GM12801 (cell line): Measurements from ENCODE around the gene JAG1.

Experiments
- TF ChIP-seq, protein P1 (sequence below): IDR thresholded peaks from one replicate; pipeline ENCODE4 v1.5.1; 2011; ENCODE audit warnings: control low read depth; ENCODE audit not compliant: insufficient read length; ENCODE audit errors: extremely low read depth

Gene JAG1

DNA sequence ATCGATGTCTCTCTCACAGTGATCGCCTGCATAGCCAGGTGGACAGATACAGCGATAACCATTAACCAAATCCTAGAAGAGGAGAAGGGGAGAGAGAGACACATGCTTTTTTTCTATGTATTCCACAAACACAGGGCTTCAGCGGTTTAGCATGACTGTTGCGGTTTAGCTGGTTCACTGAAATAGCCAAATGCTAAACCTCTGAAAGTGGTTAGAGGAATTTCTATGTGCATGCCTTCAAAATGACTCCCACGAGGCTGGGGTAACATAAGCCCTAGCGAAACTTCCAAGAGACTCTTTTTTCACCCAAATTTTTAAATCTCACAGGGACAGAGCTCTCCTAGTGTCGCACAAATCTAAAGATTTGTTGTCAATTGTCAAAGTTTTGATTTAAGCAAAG, 25.1 kb downstream of the JAG1 start:
- TF ChIP-seq, protein P1, sequence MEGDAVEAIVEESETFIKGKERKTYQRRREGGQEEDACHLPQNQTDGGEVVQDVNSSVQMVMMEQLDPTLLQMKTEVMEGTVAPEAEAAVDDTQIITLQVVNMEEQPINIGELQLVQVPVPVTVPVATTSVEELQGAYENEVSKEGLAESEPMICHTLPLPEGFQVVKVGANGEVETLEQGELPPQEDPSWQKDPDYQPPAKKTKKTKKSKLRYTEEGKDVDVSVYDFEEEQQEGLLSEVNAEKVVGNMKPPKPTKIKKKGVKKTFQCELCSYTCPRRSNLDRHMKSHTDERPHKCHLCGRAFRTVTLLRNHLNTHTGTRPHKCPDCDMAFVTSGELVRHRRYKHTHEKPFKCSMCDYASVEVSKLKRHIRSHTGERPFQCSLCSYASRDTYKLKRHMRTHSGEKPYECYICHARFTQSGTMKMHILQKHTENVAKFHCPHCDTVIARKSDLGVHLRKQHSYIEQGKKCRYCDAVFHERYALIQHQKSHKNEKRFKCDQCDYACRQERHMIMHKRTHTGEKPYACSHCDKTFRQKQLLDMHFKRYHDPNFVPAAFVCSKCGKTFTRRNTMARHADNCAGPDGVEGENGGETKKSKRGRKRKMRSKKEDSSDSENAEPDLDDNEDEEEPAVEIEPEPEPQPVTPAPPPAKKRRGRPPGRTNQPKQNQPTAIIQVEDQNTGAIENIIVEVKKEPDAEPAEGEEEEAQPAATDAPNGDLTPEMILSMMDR = no peak

DNA sequence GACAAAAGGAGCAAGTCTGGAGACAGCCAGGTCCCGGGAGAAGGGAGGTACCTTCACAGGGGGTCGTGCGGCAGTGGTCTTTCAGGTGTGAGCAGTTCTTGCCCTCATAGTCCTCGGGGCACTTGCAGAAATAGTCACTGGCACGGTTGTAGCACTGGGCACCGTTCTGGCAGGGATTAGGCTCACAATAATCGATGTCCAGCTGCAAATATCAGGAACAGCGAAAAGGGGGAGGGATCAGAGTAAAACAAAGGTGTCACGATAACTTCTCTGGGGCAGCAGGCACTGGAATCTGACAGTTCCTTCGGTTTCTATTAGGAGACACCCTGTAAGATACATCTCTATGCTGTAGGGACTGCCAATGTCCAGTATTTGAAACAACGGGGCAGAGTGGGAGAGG, 25.9 kb downstream of the JAG1 start:
- TF ChIP-seq, protein P1 = no peak

DNA sequence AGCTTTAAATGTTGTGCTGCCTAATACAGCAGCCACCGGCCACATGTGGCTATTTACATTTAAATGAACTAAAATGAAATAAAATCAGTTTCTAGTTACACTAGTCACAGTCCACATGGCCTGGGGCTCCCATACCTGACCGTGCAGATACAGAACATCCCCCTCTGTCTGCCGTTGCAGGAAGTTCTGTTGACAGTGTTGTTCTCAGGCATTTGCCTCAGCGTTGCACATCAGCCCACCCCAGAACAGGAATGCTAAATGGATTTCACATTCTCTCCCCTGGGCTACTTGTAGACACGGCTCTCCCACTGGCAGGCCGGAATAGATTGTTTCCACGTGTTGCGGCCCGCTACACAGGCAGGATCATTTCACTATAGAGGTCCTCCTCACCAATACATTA, 26.3 kb downstream of the JAG1 start:
- TF ChIP-seq, protein P1 = no peak

DNA sequence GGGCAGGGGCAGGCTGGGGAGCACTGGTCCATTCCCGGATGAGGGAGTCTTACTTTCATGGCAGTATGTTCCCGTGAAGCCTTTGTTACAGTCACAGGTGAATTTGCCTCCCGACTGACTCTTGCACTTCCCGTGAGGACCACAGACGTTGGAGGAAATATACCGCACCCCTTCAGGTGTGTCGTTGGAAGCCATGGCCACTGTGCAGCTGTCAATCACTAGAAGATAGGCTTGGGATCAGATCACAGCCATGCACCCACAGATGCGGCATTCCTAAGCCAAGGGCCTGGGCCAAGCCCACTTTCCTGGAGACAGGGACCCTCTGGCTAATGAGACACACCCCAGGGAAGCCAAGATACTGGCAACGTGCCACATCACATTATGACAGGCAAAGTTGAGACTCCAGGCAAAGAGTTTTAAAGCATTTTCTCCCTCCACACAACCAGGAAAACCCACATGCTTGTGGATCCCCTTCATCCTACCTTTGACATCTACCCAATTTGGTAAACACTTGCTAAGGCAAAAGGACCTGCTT, 26.8 kb downstream of the JAG1 start:
- TF ChIP-seq, protein P1 = no peak

DNA sequence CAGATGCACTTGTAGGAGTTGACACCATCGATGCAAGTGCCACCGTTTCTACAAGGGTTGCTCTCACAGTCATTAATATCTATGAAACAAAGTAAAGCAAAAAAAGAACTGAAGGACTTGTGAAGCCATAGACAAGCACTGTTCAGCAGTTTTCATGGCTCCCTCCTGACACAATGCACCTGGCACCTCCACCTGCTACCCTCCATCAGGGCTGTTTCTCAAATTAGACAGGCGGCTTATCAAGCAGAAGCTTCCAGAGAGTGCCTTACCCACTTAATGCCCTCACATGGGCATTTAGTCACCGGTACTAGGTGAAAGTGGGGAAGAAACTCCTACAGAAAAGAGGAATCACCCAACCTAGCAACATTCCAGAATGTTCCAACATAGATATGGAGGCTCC, 27.8 kb downstream of the JAG1 start:
- TF ChIP-seq, protein P1 = no peak

DNA sequence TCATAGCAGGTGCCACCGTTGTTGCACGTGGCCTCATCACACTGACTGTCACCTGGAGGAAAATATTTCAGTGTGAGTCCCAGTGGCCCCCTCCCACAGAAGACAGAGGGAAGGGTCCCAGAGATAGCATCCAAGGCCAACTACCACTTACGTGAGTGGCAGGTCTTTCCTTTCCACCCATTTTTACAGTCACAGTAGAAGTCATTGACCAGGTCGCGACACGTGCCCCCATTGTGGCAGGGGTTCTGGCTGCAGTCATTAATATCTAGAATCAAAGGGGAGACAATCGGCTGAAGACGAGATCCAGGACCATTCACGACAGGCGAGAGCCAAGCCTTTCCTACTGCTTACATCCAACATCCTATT, 28.6 kb downstream of the JAG1 start:
- TF ChIP-seq, protein P1 = no peak

DNA sequence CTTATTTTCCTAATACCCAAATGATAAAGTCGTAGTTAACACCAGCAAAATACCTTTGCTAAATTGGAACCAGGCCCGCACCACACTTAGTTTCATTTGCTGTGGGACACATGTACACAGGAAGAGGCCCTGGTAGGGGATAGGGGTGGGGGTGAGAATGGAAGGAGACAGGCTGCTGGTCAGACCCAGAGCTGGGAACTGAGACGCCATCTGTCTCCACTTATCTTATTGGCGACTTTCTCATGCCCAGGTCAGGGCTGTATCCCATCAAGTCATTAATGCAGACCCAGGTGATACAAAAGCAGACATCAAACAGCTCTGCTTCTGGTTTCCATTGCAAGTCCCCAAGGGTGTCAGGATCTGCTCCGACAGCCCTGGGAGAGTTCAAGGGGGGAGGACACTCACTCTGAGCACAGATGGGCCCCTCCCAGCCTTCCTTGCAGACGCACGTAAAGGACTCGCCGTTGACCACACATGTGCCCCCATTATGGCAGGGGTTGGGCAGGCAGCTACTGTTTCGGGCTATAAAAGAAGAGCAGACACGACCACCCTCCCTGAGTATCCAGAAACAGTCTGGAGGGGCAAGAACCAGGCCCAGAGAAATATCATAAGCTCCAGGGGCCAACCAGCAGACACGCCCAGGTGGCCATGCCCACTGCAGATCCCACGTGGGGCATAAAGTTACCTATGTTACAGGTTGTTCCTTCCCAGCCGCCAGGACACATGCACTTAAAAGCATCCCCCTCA, 29.2 kb downstream of the JAG1 start:
- TF ChIP-seq, protein P1 = no peak
